ENCODE results near the gene GPR173.

The GPR173 gene

DNA sequence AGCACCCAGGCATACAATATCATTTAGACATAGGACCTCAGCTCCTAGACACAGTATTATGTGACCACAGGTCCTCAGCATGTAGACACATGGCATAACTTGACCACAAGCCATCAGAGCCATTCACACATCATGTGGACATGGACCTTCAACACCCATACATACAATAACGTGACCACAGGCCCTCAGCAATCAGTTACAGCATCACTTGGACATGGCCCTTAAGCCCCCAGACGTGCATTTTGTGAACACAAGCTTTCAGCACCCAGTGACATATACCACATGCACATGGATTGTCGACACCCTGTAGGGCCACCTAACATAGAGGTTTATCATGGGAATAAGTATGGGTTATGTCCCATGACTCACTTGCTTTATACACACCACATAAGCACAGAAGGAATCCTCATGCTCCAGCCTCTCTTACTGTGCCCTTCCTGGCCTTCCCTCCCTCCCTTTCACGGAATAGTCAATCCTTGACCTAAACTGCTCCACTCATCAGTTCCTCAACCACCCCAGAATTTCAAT, 35.5 kb downstream of the GPR173 start:
- TF ChIP-seq CTCF (IDR thresholded peaks at IDR 0.05; ENCODE audit: insufficient read depth, low read length, missing control alignments), result no peak
- peak overlapping the region; percentile 67 for H3K4me3 ChIP-seq (ENCODE audit: low read depth, low read length)
- CTCF ChIA-PET, result no interaction called here
- DNase-seq (ENCODE audit: low read depth, low spot score), result no peak
- POLR2A ChIA-PET, result no interaction called here

- CTCF ChIA-PET, result no interaction called here
- no peak for DNase-seq (ENCODE audit: low read depth, low spot score)
- no peak overlapping the region for H3K4me3 ChIP-seq (ENCODE audit: low read depth, low read length)
- TF ChIP-seq CTCF (IDR thresholded peaks at IDR 0.05; ENCODE audit: insufficient read depth, low read length, missing control alignments), result no peak
- POLR2A ChIA-PET, result no interaction called here
These were observed 36.3 kb downstream of the GPR173 start for GRCh38 chrX:53084863-53085262.

DNA sequence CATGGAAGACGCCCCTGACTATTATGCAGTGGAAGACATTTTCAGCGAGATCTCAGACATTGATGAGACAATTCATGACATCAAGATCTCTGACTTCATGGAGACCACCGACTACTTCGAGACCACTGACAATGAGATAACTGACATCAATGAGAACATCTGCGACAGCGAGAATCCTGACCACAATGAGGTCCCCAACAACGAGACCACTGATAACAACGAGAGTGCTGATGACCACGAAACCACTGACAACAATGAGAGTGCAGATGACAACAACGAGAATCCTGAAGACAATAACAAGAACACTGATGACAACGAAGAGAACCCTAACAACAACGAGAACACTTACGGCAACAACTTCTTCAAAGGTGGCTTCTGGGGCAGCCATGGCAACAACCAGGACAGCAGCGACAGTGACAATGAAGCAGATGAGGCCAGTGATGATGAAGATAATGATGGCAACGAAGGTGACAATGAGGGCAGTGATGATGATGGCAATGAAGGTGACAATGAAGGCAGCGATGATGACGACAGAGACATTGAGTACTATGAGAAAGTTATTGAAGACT, 37.2 kb downstream of the GPR173 start:
- TF ChIP-seq CTCF (IDR thresholded peaks at IDR 0.05; ENCODE audit: insufficient read depth, low read length, missing control alignments), result no peak
- CTCF ChIA-PET, result no interaction called here
- H3K4me3 ChIP-seq (ENCODE audit: low read depth, low read length), result no peak overlapping the region

GRCh38 chrX:53086464-53086863, 37.9 kb downstream of the GPR173 start:
- DNase-seq (ENCODE audit: low read depth, low spot score), result no peak
- no peak overlapping the region for H3K4me3 ChIP-seq (ENCODE audit: low read depth, low read length)
- no peak for TF ChIP-seq CTCF (IDR thresholded peaks at IDR 0.05; ENCODE audit: insufficient read depth, low read length, missing control alignments)
- CTCF ChIA-PET, result interaction anchor here (1.2 kb wide), 1 partner anchor 15 kb away, joined by 3 read pairs; no protein-coding TSS in a partner anchor
- POLR2A ChIA-PET, result no interaction called here

More for the DNA sequence above, 37.2 kb downstream of the GPR173 start:
- POLR2A ChIA-PET, result no interaction called here
- no peak for DNase-seq (ENCODE audit: low read depth, low spot score)

DNA sequence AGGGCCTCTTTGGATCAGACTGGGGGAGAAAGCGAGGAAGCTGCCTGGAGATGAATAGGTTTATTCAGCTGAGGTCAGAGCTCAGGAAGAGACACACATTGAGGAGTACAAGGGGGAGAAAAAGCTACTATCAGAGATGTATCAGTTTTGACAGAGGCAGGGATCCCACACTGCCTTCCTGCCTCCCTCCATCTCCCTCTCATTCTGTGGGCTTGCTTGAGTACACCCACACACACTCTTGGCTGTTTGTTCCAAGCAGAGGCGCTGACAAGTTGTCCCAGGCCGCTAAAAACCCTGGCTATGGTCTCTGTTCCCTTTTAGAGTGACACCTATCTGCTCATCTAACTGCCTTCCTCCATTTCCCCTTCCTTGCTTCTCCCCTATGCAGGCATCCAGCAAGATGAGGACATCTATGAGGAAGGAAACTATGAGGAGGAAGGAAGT, 38.8 kb downstream of the GPR173 start:
- CTCF ChIA-PET, result interaction anchor here (1.2 kb wide), 1 partner anchor 16 kb away, joined by 3 read pairs; no protein-coding TSS in a partner anchor
- TF ChIP-seq CTCF (IDR thresholded peaks at IDR 0.05; ENCODE audit: insufficient read depth, low read length, missing control alignments), result no peak
- DNase-seq (ENCODE audit: low read depth, low spot score), result no peak
- POLR2A ChIA-PET, result no interaction called here
- no peak overlapping the region for H3K4me3 ChIP-seq (ENCODE audit: low read depth, low read length)

DNA sequence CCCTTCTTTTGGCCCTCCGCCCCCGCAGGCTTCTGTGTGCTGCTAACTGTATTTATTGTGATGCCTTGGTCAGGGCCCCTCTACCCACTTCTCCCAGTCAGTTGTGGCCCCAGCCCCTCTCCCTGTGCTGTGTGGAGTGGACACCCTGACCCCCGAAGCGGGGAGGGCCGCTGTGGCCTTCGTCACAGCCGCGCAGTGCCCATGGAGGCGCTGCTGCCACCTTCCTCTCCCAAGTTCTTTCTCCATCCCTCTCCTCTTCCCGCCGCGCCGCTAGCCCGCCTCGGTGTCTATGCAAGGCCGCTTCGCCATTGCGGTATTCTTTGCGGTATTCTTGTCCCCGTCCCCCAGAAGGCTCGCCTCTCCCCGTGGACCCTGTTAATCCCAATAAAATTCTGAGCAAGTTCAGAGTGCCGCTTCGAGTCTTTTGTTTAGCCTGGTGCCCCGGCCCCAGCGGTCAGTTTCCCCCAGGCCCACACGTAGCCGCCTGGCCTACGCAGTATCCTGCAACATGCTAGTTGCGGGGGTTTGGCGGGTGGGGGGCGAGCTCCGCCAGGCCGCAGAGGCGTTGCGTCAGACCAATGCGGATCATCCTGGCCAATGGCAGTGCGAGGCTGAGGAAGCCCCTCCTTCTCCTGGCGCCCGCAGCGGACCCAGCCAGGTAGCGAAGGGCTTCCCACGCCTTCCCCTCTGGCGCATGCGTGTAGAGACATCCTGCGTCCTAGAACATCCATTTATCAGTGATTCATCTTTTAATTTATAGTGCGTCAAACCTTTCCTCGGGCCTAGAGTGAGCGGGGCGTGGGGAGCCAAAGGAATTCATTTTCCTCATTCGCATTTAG, 39.8 kb downstream of the GPR173 start:
- peak overlapping the region; percentile 48 for H3K4me3 ChIP-seq (ENCODE audit: low read depth, low read length)
- POLR2A ChIA-PET, result no interaction called here
- no peak for DNase-seq (ENCODE audit: low read depth, low spot score)
- TF ChIP-seq CTCF (IDR thresholded peaks at IDR 0.05; ENCODE audit: insufficient read depth, low read length, missing control alignments), result no peak
- CTCF ChIA-PET, result interaction anchor here (3.7 kb wide), 1 partner anchor 17 kb away, joined by 23 read pairs; no protein-coding TSS in a partner anchor

Data from AG04449 (cell line).